ENCODE results near the gene TMA7.

GRCh38 chr3:48477959-48478520, 38.0 kb downstream of the TMA7 start:
- TF ChIP-seq YY1 (IDR thresholded peaks at IDR 0.05; ENCODE audit: insufficient read depth, insufficient read length) (no peak), SUZ12 (IDR thresholded peaks at IDR 0.05; ENCODE audit: extremely low read depth, insufficient read depth, insufficient read length) (no peak), ZNF274 (IDR thresholded peaks at IDR 0.05; ENCODE audit: low read depth, low read length) (no peak)
